ENCODE results near the gene GPR107. TPM values are rescaled to one million over a fixed set of nuclear protein-coding genes. Genes with fewer than 3 reads are reported as not detected.

GPR107 gene
- total RNA-seq, 1 experiment from 2014 or later, result 13.0 TPM

- H3K27me3 ChIP-seq (ENCODE audit: control insufficient read depth, insufficient read depth, low read length), result no peaks in the 10 kb centered on the region
- peaks cover 30% of the 10 kb centered on the region for H3K36me3 ChIP-seq (replicated peaks; ENCODE audit: control insufficient read depth, insufficient read depth, low read length)
- H3K4me3 ChIP-seq (ENCODE audit: insufficient read depth, low read depth, low read length), result no peak overlapping the region
- DNase-seq, result no peak
These were observed 48.2 kb downstream of the GPR107 start for GRCh38 chr9:130101915-130102314.

GRCh38 chr9:130104491-130105193, 50.9 kb downstream of the GPR107 start:
- DNase-seq, result no peak
- no peak overlapping the region for H3K4me3 ChIP-seq (ENCODE audit: insufficient read depth, low read depth, low read length)
- H3K27me3 ChIP-seq (ENCODE audit: control insufficient read depth, insufficient read depth, low read length), result no peaks in the 10 kb centered on the region
- H3K36me3 ChIP-seq (replicated peaks; ENCODE audit: control insufficient read depth, insufficient read depth, low read length), result peaks cover 32% of the 10 kb centered on the region

- Histone ChIP-seq H3K36me3 (replicated peaks; ENCODE audit: control insufficient read depth, insufficient read depth, low read length) (peaks cover 23% of the 10 kb centered on the region), H3K4me3 (ENCODE audit: insufficient read depth, low read depth, low read length) (no peak overlapping the region), H3K27me3 (ENCODE audit: control insufficient read depth, insufficient read depth, low read length) (no peaks in the 10 kb centered on the region)
- no peak for DNase-seq
These were observed 53.1 kb downstream of the GPR107 start for GRCh38 chr9:130106860-130107233.

- Histone ChIP-seq H3K4me3 (ENCODE audit: insufficient read depth, low read depth, low read length) (no peak overlapping the region), H3K27me3 (ENCODE audit: control insufficient read depth, insufficient read depth, low read length) (no peaks in the 10 kb centered on the region), H3K36me3 (replicated peaks; ENCODE audit: control insufficient read depth, insufficient read depth, low read length) (peaks cover 20% of the 10 kb centered on the region)
- peak; percentile 82 for DNase-seq
These were observed 53.6 kb downstream of the GPR107 start for GRCh38 chr9:130107234-130107861.

- DNase-seq, result no peak
- H3K4me3 ChIP-seq (ENCODE audit: insufficient read depth, low read depth, low read length), result no peak overlapping the region
- H3K36me3 ChIP-seq (replicated peaks; ENCODE audit: control insufficient read depth, insufficient read depth, low read length), result peaks cover 18% of the 10 kb centered on the region
- H3K27me3 ChIP-seq (ENCODE audit: control insufficient read depth, insufficient read depth, low read length), result no peaks in the 10 kb centered on the region
These were observed 54.2 kb downstream of the GPR107 start for GRCh38 chr9:130107955-130108354.

- Histone ChIP-seq H3K4me3 (ENCODE audit: insufficient read depth, low read depth, low read length) (no peak overlapping the region), H3K27me3 (ENCODE audit: control insufficient read depth, insufficient read depth, low read length) (no peaks in the 10 kb centered on the region), H3K36me3 (replicated peaks; ENCODE audit: control insufficient read depth, insufficient read depth, low read length) (peaks cover 13% of the 10 kb centered on the region)
- DNase-seq, result peak; percentile 57
These were observed 56.5 kb downstream of the GPR107 start for GRCh38 chr9:130110166-130110565.

- Histone ChIP-seq H3K4me3 (ENCODE audit: insufficient read depth, low read depth, low read length) (no peak overlapping the region), H3K27me3 (ENCODE audit: control insufficient read depth, insufficient read depth, low read length) (no peaks in the 10 kb centered on the region), H3K36me3 (replicated peaks; ENCODE audit: control insufficient read depth, insufficient read depth, low read length) (peaks cover 13% of the 10 kb centered on the region)
- peak; percentile 31 for DNase-seq
These were observed 56.9 kb downstream of the GPR107 start for GRCh38 chr9:130110596-130111021.

- H3K27me3 ChIP-seq (ENCODE audit: control insufficient read depth, insufficient read depth, low read length), result no peaks in the 10 kb centered on the region
- H3K36me3 ChIP-seq (replicated peaks; ENCODE audit: control insufficient read depth, insufficient read depth, low read length), result peaks cover 13% of the 10 kb centered on the region
These were observed 58.3 kb downstream of the GPR107 start for GRCh38 chr9:130111786-130112537.

GRCh38 chr9:130112538-130113151, 58.9 kb downstream of the GPR107 start:
- no peak for DNase-seq
- Histone ChIP-seq H3K36me3 (replicated peaks; ENCODE audit: control insufficient read depth, insufficient read depth, low read length) (peaks cover 9% of the 10 kb centered on the region), H3K4me3 (ENCODE audit: insufficient read depth, low read depth, low read length) (no peak overlapping the region), H3K27me3 (ENCODE audit: control insufficient read depth, insufficient read depth, low read length) (no peaks in the 10 kb centered on the region)

More at GRCh38 chr9:130111786-130112537, 58.3 kb downstream of the GPR107 start:
- no peak overlapping the region for H3K4me3 ChIP-seq (ENCODE audit: insufficient read depth, low read depth, low read length)
- DNase-seq, result no peak

- Histone ChIP-seq H3K36me3 (replicated peaks; ENCODE audit: control insufficient read depth, insufficient read depth, low read length) (peaks cover 7% of the 10 kb centered on the region), H3K27me3 (ENCODE audit: control insufficient read depth, insufficient read depth, low read length) (no peaks in the 10 kb centered on the region), H3K4me3 (ENCODE audit: insufficient read depth, low read depth, low read length) (no peak overlapping the region)
- no peak for DNase-seq
These were observed 61.0 kb downstream of the GPR107 start for GRCh38 chr9:130114741-130115140.

- H3K4me3 ChIP-seq (ENCODE audit: insufficient read depth, low read depth, low read length), result no peak overlapping the region
- no peak for DNase-seq
These were observed 62.6 kb downstream of the GPR107 start for GRCh38 chr9:130116346-130116745.

GRCh38 chr9:130117376-130117775, 63.7 kb downstream of the GPR107 start:
- DNase-seq, result peak; percentile 33
- Histone ChIP-seq H3K4me3 (ENCODE audit: insufficient read depth, low read depth, low read length) (no peak overlapping the region), H3K36me3 (replicated peaks; ENCODE audit: control insufficient read depth, insufficient read depth, low read length) (no peaks in the 10 kb centered on the region; the same call in 1 of the 2 replicates), H3K27me3 (ENCODE audit: control insufficient read depth, insufficient read depth, low read length) (no peaks in the 10 kb centered on the region)

More at GRCh38 chr9:130116346-130116745, 62.6 kb downstream of the GPR107 start:
- Histone ChIP-seq H3K27me3 (ENCODE audit: control insufficient read depth, insufficient read depth, low read length) (no peaks in the 10 kb centered on the region), H3K36me3 (replicated peaks; ENCODE audit: control insufficient read depth, insufficient read depth, low read length) (peaks cover 3% of the 10 kb centered on the region; the same call in 1 of the 2 replicates)

- no peaks in the 10 kb centered on the region for H3K27me3 ChIP-seq (ENCODE audit: control insufficient read depth, insufficient read depth, low read length)
- H3K36me3 ChIP-seq (replicated peaks; ENCODE audit: control insufficient read depth, insufficient read depth, low read length), result no peaks in the 10 kb centered on the region; the same call in 1 of the 2 replicates
- DNase-seq, result peak; percentile 30
- no peak overlapping the region for H3K4me3 ChIP-seq (ENCODE audit: insufficient read depth, low read depth, low read length)
These were observed 64.3 kb downstream of the GPR107 start for GRCh38 chr9:130117816-130118632.

All from H7 (cell line).